SK-N-SH treated with all-trans-retinoic acid at 6 μM for 48 hours (cell line): ENCODE data around the gene TMED1.

Experiments used
- ATAC-seq: fragments of 200-7000 bp; cut with Tn5 transposase; 3 replicates; pipeline ENCODE4 v1.9.1; 2020; ENCODE audit warnings: mild to moderate bottlenecking, moderate library complexity
- ARNTL ChIP-seq: fragments of 450-650 bp; formaldehyde crosslinking; IDR thresholded peaks from 2 replicates; pipeline ENCODE4 v1.5.0; 2020; ENCODE audit warnings: low read depth, mild to moderate bottlenecking, moderate library complexity, borderline replicate concordance
- BACH2 ChIP-seq: fragments of 250-450 bp; sonication (Bioruptor Pico); IDR thresholded peaks from 2 replicates; pipeline ENCODE4 v1.9.0; 2021; ENCODE audit warnings: mild to moderate bottlenecking, borderline replicate concordance
- CSDC2 ChIP-seq: fragments of 250-450 bp; sonication (Bioruptor Pico); IDR thresholded peaks from 2 replicates; pipeline ENCODE4 v1.5.0; 2020; ENCODE audit warnings: mild to moderate bottlenecking, moderate library complexity
- ESRRG ChIP-seq: fragments of 250-450 bp; sonication (Bioruptor Pico); IDR thresholded peaks from 2 replicates; pipeline ENCODE4 v1.6.1; 2021; ENCODE audit warnings: mild to moderate bottlenecking
- GLIS3 ChIP-seq: fragments of 250-450 bp; sonication (Bioruptor Pico); IDR thresholded peaks from 2 replicates; pipeline ENCODE4 v1.5.0; 2020; ENCODE audit warnings: mild to moderate bottlenecking, moderate library complexity
- ISL1 ChIP-seq: fragments of 250-450 bp; sonication (Bioruptor Pico); IDR thresholded peaks from 2 replicates; pipeline ENCODE4 v2.1.2; 2022; ENCODE audit warnings: mild to moderate bottlenecking, moderate library complexity
- OSR1 ChIP-seq: fragments of 250-450 bp; sonication (Bioruptor Pico); IDR thresholded peaks from 2 replicates; pipeline ENCODE4 v1.8.0; 2022; ENCODE audit warnings: moderate library complexity, mild to moderate bottlenecking, inconsistent platforms
- PPARA ChIP-seq: fragments of 250-450 bp; sonication (Bioruptor Pico); IDR thresholded peaks from 2 replicates; pipeline ENCODE4 v1.5.0; 2020; ENCODE audit warnings: mild to moderate bottlenecking, borderline replicate concordance
- RARB ChIP-seq: fragments of 250-450 bp; sonication (Bioruptor Pico); IDR thresholded peaks from 2 replicates; pipeline ENCODE4 v1.8.0; 2021; ENCODE audit warnings: mild to moderate bottlenecking, moderate library complexity
- TCF4 ChIP-seq: fragments of 250-450 bp; sonication (Bioruptor Pico); IDR thresholded peaks from 2 replicates; pipeline ENCODE4 v1.8.0; 2021; ENCODE audit warnings: mild to moderate bottlenecking, moderate library complexity, borderline replicate concordance
- TOX ChIP-seq: fragments of 250-450 bp; sonication (Bioruptor Pico); IDR thresholded peaks from 2 replicates; pipeline ENCODE4 v1.8.0; 2021; ENCODE audit warnings: mild to moderate bottlenecking, moderate library complexity, borderline replicate concordance
- ZC3H10 ChIP-seq: fragments of 250-450 bp; sonication (Bioruptor Pico); IDR thresholded peaks from 2 replicates; pipeline ENCODE4 v1.5.1; 2021; ENCODE audit warnings: mild to moderate bottlenecking, moderate library complexity
- ZFP3 ChIP-seq: fragments of 250-450 bp; sonication (Bioruptor Pico); IDR thresholded peaks from 2 replicates; pipeline ENCODE4 v1.5.0; 2020; ENCODE audit warnings: mild to moderate bottlenecking, moderate library complexity
- ZFP30 ChIP-seq: fragments of 450-650 bp; formaldehyde crosslinking; IDR thresholded peaks from 2 replicates; pipeline ENCODE4 v1.5.0; 2022; ENCODE audit warnings: mild to moderate bottlenecking, moderate library complexity
- ZNF565 ChIP-seq: fragments of 450-650 bp; formaldehyde crosslinking; conservative IDR thresholded peaks from 2 replicates; pipeline ENCODE4 v1.5.0; 2020; ENCODE audit warnings: low read depth, mild to moderate bottlenecking, moderate library complexity
- ZNF70 ChIP-seq: fragments of 450-650 bp; formaldehyde crosslinking; IDR thresholded peaks from 2 replicates; pipeline ENCODE4 v1.5.0; 2020; ENCODE audit warnings: mild to moderate bottlenecking, moderate library complexity
- TF ChIP-seq, protein P1 (sequence below): fragments of 250-450 bp; sonication (Bioruptor Pico); IDR thresholded peaks from 2 replicates; pipeline ENCODE4 v1.5.0; 2020; ENCODE audit warnings: mild to moderate bottlenecking, moderate library complexity
- TF ChIP-seq, protein P2 (sequence below): fragments of 250-450 bp; sonication (Bioruptor Pico); IDR thresholded peaks from 2 replicates; pipeline ENCODE4 v1.8.0; 2020; ENCODE audit warnings: mild to moderate bottlenecking, moderate library complexity, borderline replicate concordance
- TF ChIP-seq, protein P3 (sequence below): fragments of 250-450 bp; sonication (Bioruptor Pico); IDR thresholded peaks from 2 replicates; pipeline ENCODE4 v1.5.1; 2021; ENCODE audit warnings: mild to moderate bottlenecking, moderate library complexity
- TF ChIP-seq, protein P4 (sequence below): fragments of 250-450 bp; sonication (Bioruptor Pico); IDR thresholded peaks from 2 replicates; pipeline ENCODE4 v1.5.1; 2020; ENCODE audit warnings: low read depth, mild to moderate bottlenecking, moderate library complexity

The TMED1 gene

DNA sequence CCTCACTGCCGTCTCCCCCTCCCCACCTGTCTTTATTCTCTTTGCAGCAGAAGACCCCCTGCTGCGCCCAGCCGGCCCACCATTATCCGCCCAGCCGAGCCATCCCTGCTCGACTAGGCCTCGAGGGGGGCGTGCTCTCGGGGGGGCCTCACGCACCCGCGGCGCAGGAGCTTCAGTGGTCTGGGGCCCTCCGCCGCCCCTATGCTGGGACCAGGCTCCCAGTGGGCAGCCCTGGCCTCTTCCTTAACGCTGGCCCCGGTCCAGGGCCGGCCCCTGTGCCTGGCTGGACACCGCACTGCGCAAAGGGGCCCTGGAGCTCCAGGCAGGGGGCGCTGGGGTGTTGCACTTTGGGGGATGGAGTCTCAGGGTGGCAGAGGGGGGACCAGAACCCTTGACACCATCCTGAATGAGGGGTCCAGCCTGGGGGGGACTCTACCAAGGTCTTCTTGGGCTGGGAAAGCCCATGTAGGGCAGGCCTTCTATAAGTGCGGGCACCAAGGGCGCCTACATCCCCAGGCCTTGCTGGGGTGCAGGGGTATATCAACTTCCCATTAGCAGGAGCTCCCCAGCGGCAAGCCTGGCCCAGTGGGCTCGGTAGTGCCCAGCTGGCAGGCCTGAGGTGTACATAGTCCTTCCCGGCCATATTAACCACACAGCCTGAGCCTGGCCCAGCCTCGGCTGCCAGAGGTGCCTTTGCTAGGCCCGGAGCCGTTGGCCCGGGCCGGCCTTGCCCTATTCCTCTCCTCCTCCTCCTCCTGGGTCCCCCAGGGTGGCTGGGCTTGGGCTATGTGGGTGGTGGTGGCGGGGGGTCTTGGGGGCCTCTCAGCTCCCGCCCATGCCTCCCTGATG is 4.9 kb downstream of the TMED1 start:
- no peak for ATAC-seq
- no peak for TF ChIP-seq BACH2
- TF ChIP-seq, protein P1, sequence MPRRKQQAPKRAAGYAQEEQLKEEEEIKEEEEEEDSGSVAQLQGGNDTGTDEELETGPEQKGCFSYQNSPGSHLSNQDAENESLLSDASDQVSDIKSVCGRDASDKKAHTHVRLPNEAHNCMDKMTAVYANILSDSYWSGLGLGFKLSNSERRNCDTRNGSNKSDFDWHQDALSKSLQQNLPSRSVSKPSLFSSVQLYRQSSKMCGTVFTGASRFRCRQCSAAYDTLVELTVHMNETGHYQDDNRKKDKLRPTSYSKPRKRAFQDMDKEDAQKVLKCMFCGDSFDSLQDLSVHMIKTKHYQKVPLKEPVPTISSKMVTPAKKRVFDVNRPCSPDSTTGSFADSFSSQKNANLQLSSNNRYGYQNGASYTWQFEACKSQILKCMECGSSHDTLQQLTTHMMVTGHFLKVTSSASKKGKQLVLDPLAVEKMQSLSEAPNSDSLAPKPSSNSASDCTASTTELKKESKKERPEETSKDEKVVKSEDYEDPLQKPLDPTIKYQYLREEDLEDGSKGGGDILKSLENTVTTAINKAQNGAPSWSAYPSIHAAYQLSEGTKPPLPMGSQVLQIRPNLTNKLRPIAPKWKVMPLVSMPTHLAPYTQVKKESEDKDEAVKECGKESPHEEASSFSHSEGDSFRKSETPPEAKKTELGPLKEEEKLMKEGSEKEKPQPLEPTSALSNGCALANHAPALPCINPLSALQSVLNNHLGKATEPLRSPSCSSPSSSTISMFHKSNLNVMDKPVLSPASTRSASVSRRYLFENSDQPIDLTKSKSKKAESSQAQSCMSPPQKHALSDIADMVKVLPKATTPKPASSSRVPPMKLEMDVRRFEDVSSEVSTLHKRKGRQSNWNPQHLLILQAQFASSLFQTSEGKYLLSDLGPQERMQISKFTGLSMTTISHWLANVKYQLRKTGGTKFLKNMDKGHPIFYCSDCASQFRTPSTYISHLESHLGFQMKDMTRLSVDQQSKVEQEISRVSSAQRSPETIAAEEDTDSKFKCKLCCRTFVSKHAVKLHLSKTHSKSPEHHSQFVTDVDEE (CRISPR knock-in tag): no peak

DNA sequence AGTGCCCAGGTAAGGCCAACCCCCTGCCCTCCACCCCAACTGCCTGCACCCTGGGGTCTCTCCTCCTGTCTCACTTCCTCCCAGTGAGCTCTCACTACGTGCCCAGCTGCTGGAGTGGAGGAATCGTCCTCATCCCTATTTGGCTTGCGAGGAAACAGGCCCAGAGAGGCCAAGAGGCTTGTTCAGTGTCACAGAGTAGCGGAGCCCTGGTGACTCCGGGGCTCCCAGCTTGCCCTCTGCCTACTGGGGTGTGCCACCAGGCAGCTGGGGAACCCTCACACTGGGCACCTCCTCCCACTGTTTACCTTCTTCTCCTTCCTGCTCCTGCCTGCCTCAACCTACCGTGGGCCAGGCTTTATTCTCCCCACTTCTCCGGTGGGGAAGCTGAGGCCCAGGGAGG is 5.6 kb downstream of the TMED1 start:
- TF ChIP-seq, protein P2, sequence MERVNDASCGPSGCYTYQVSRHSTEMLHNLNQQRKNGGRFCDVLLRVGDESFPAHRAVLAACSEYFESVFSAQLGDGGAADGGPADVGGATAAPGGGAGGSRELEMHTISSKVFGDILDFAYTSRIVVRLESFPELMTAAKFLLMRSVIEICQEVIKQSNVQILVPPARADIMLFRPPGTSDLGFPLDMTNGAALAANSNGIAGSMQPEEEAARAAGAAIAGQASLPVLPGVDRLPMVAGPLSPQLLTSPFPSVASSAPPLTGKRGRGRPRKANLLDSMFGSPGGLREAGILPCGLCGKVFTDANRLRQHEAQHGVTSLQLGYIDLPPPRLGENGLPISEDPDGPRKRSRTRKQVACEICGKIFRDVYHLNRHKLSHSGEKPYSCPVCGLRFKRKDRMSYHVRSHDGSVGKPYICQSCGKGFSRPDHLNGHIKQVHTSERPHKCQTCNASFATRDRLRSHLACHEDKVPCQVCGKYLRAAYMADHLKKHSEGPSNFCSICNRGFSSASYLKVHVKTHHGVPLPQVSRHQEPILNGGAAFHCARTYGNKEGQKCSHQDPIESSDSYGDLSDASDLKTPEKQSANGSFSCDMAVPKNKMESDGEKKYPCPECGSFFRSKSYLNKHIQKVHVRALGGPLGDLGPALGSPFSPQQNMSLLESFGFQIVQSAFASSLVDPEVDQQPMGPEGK (CRISPR knock-in tag): no peak
- TF ChIP-seq ZC3H10 (CRISPR knock-in tag): no peak
- TF ChIP-seq, protein P3, sequence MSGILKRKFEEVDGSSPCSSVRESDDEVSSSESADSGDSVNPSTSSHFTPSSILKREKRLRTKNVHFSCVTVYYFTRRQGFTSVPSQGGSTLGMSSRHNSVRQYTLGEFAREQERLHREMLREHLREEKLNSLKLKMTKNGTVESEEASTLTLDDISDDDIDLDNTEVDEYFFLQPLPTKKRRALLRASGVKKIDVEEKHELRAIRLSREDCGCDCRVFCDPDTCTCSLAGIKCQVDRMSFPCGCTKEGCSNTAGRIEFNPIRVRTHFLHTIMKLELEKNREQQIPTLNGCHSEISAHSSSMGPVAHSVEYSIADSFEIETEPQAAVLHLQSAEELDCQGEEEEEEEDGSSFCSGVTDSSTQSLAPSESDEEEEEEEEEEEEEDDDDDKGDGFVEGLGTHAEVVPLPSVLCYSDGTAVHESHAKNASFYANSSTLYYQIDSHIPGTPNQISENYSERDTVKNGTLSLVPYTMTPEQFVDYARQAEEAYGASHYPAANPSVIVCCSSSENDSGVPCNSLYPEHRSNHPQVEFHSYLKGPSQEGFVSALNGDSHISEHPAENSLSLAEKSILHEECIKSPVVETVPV: no peak
- TF ChIP-seq ARNTL: no peak
- TF ChIP-seq PPARA (CRISPR knock-in tag): no peak
- TF ChIP-seq RARB: no peak
- TF ChIP-seq BACH2: no peak
- no peak for TF ChIP-seq OSR1
- TF ChIP-seq, protein P4, sequence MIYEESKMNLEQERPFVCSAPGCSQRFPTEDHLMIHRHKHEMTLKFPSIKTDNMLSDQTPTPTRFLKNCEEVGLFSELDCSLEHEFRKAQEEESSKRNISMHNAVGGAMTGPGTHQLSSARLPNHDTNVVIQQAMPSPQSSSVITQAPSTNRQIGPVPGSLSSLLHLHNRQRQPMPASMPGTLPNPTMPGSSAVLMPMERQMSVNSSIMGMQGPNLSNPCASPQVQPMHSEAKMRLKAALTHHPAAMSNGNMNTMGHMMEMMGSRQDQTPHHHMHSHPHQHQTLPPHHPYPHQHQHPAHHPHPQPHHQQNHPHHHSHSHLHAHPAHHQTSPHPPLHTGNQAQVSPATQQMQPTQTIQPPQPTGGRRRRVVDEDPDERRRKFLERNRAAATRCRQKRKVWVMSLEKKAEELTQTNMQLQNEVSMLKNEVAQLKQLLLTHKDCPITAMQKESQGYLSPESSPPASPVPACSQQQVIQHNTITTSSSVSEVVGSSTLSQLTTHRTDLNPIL (CRISPR knock-in tag): no peak
- no peak for TF ChIP-seq ZFP30
- TF ChIP-seq ZFP3 (CRISPR knock-in tag): no peak
- TF ChIP-seq ZNF565: no peak
- TF ChIP-seq ESRRG (CRISPR knock-in tag): no peak
- no peak for TF ChIP-seq ZNF70 (CRISPR knock-in tag)
- TF ChIP-seq ISL1 (CRISPR knock-in tag): no peak
- TF ChIP-seq TOX (CRISPR knock-in tag): no peak
- TF ChIP-seq GLIS3 (CRISPR knock-in tag): no peak
- TF ChIP-seq TCF4 (CRISPR knock-in tag): no peak
- no peak for TF ChIP-seq CSDC2 (CRISPR knock-in tag)
- TF ChIP-seq, protein P1 (CRISPR knock-in tag): no peak
- ATAC-seq: no peak

DNA sequence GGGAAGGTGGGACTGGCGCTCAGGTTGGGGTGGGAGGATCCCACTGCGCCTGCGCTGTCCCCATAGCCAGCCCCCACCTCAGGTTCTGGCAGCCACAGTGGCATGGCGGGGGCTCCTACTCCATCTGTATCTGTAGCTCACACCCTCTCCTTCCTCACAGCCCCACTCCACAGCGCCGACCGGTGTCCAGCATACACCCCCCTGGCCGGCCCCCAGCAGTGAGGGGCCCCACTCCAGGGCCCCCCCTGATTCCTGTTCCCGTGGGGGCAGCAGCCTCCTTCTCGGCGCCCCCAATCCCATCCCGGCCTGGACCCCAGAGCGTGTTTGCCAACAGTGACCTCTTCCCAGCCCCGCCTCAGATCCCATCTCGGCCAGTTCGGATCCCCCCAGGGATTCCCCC is 6.0 kb downstream of the TMED1 start:
- ATAC-seq: no peak

More for the DNA sequence above, 6.0 kb downstream of the TMED1 start:
- no peak for TF ChIP-seq GLIS3 (CRISPR knock-in tag)
- TF ChIP-seq, protein P2 (CRISPR knock-in tag): no peak
- TF ChIP-seq ISL1 (CRISPR knock-in tag): no peak
- TF ChIP-seq ZNF565: no peak
- no peak for TF ChIP-seq ZFP3 (CRISPR knock-in tag)
- TF ChIP-seq PPARA (CRISPR knock-in tag): no peak
